A549 (cell line): ENCODE data around the gene MLNR. TPM values are rescaled to one million over a fixed set of nuclear protein-coding genes. Genes with fewer than 3 reads are reported as not detected.

Source experiments
- ATAC-seq, 2 experiments: fragments of 200-7000 bp in 1 of 2; fragments of >200 bp in 1 of 2; cut with Nextera tagmentation in 1 of 2; cut with Tn5 transposase in 1 of 2; 3 replicates each; pipeline versions ENCODE4 v1.8.0 to v1.9.1; 2018 to 2020; ENCODE audit warnings: mild to moderate bottlenecking in 1 of 2, moderate library complexity in 1 of 2
- CTCF ChIA-PET: fragments of 300-600 bp; sonication (Branson Sonifier 250); formaldehyde crosslinking; extraction: SDS; loops from one replicate; lab custom pipeline; 2021; ENCODE audit warnings: antibody characterized with exemption, inconsistent platforms; lab: Yijun Ruan, JAX
- POLR2A ChIA-PET: fragments of 350-600 bp; formaldehyde crosslinking; extraction: SDS; loops from one replicate; lab custom pipeline; 2021; ENCODE audit warnings: antibody characterized with exemption, inconsistent platforms; lab: Yijun Ruan, JAX
- DNase-seq, 2 experiments: peaks; one replicate each; pipeline versions ENCODE4 v3.0.0 to v3.0.0-alpha.2; 2011 to 2016; ENCODE audit warnings: low read depth in 1 of 2, low spot score in 1 of 2
- FAIRE-seq: peaks from 2 replicates; lab custom pipeline; 2011; peaks lifted over from hg19 to GRCh38; lab: Jason Lieb, UNC
- H3K27ac ChIP-seq, 2 experiments: fragments of >200 bp; sonication (Bioruptor Twin); formaldehyde crosslinking; 3 replicates each; pipeline ENCODE4 v1.5.1; 2016 to 2017
- H3K4me1 ChIP-seq: fragments of >200 bp; sonication (Bioruptor Twin); formaldehyde crosslinking; 3 replicates; pipeline ENCODE4 v1.6.1; 2016
- H3K4me2 ChIP-seq: fragments of >200 bp; sonication (Bioruptor Twin); formaldehyde crosslinking; 3 replicates; pipeline ENCODE4 v1.6.1; 2016
- H3K4me3 ChIP-seq: fragments of >200 bp; sonication (Bioruptor Twin); formaldehyde crosslinking; 3 replicates; pipeline ENCODE4 v1.5.1; 2016
- H3K9me3 ChIP-seq: fragments of >200 bp; sonication (Bioruptor Twin); formaldehyde crosslinking; 3 replicates; pipeline ENCODE4 v1.6.1; 2016
- BHLHE40 ChIP-seq: IDR thresholded peaks from 2 replicates; pipeline ENCODE4 v1.6.1; 2012; ENCODE audit warnings: low read depth, low read length, inconsistent platforms
- CBX8 ChIP-seq: fragments of 200-600 bp; sonication (generic); IDR thresholded peaks from 2 replicates; pipeline ENCODE4 v1.6.1; 2016
- CHD2 ChIP-seq: fragments of 150-350 bp; IDR thresholded peaks from 2 replicates; pipeline ENCODE4 v1.6.1; 2014; ENCODE audit warnings: low read length; ENCODE audit not compliant: partially characterized antibody
- CHD4 ChIP-seq: fragments of 200-600 bp; sonication (generic); IDR thresholded peaks from 2 replicates; pipeline ENCODE4 v1.6.1; 2016; ENCODE audit warnings: antibody characterized with exemption, mild to moderate bottlenecking, borderline replicate concordance
- FOSB ChIP-seq: fragments of 250-450 bp; sonication (Bioruptor Pico); IDR thresholded peaks from 2 replicates; pipeline ENCODE4 v1.5.0; 2020; ENCODE audit warnings: mild to moderate bottlenecking, moderate library complexity
- FOSL2 ChIP-seq, 2 experiments: fragments of 450-650 bp in 1 of 2; fragments of >200 bp in 1 of 2; sonication (Bioruptor Twin) in 1 of 2; formaldehyde crosslinking; IDR thresholded peaks; 2 replicates each; pipeline versions ENCODE4 v1.5.0 to v1.6.1; 2016 to 2020; ENCODE audit warnings: mild to moderate bottlenecking in 1 of 2, moderate library complexity in 1 of 2
- FOXS1 ChIP-seq: fragments of 250-450 bp; sonication (Bioruptor Pico); IDR thresholded peaks from 2 replicates; pipeline ENCODE4 v1.5.0; 2020; ENCODE audit warnings: mild to moderate bottlenecking, moderate library complexity
- HDAC2 ChIP-seq: fragments of 200-600 bp; sonication (generic); IDR thresholded peaks from 2 replicates; pipeline ENCODE4 v1.6.1; 2016
- HEYL ChIP-seq: fragments of 250-450 bp; sonication (Bioruptor Pico); IDR thresholded peaks from 2 replicates; pipeline ENCODE4 v1.8.0; 2021; ENCODE audit warnings: mild to moderate bottlenecking, moderate library complexity
- HOXA7 ChIP-seq: fragments of 250-450 bp; sonication (Bioruptor Pico); IDR thresholded peaks from 2 replicates; pipeline ENCODE4 v1.5.0; 2020; ENCODE audit warnings: mild to moderate bottlenecking, moderate library complexity
- HOXB5 ChIP-seq: fragments of 250-450 bp; sonication (Bioruptor Pico); IDR thresholded peaks from 2 replicates; pipeline ENCODE4 v1.5.0; 2020; ENCODE audit warnings: mild to moderate bottlenecking, moderate library complexity
- JUNB ChIP-seq: fragments of >200 bp; sonication (Bioruptor Twin); formaldehyde crosslinking; IDR thresholded peaks from 2 replicates; pipeline ENCODE4 v1.6.1; 2016
- KDM1A ChIP-seq: fragments of 200-600 bp; sonication (generic); IDR thresholded peaks from 2 replicates; pipeline ENCODE4 v1.6.1; 2016; ENCODE audit warnings: low read depth, mild to moderate bottlenecking
- MYC ChIP-seq: IDR thresholded peaks from 2 replicates; pipeline ENCODE4 v1.6.1; 2012; ENCODE audit warnings: mild to moderate bottlenecking, inconsistent platforms, low read length, improper control_type of control experiment, borderline replicate concordance
- NPAS2 ChIP-seq: fragments of 250-450 bp; sonication (Bioruptor Pico); IDR thresholded peaks from 2 replicates; pipeline ENCODE4 v1.8.0; 2022; ENCODE audit warnings: mild to moderate bottlenecking, moderate library complexity, borderline replicate concordance
- NR3C1 ChIP-seq: fragments of >200 bp; sonication (Bioruptor Twin); formaldehyde crosslinking; IDR thresholded peaks from 3 replicates; pipeline ENCODE4 v1.6.1; 2017
- PHF8 ChIP-seq: fragments of 200-600 bp; sonication (generic); IDR thresholded peaks from 2 replicates; pipeline ENCODE4 v1.6.1; 2016; ENCODE audit warnings: low read depth, mild to moderate bottlenecking, antibody characterized with exemption, moderate library complexity, borderline replicate concordance
- POLR2A ChIP-seq: IDR thresholded peaks from 2 replicates; pipeline ENCODE4 v1.6.1; 2012; ENCODE audit warnings: mild to moderate bottlenecking, low read length
- RAD21 ChIP-seq, 2 experiments: fragments of >200 bp in 1 of 2; sonication (Bioruptor Twin) in 1 of 2; formaldehyde crosslinking in 1 of 2; IDR thresholded peaks in 1 of 2; conservative IDR thresholded peaks in 1 of 2; 2 replicates in 1 of 2; 3 replicates in 1 of 2; pipeline ENCODE4 v1.6.1; 2012 to 2018; ENCODE audit warnings: inconsistent platforms in 1 of 2
- RARB ChIP-seq: fragments of 250-450 bp; sonication (Bioruptor Pico); IDR thresholded peaks from 2 replicates; pipeline ENCODE4 v1.8.0; 2021; ENCODE audit warnings: mild to moderate bottlenecking, moderate library complexity
- RCOR1 ChIP-seq: fragments of 150-350 bp; IDR thresholded peaks from 2 replicates; pipeline ENCODE4 v1.6.1; 2014; ENCODE audit warnings: antibody characterized with exemption, low read length, low read depth
- RFX5 ChIP-seq: fragments of 450-650 bp; IDR thresholded peaks from 2 replicates; pipeline ENCODE4 v1.7.1; 2014; ENCODE audit warnings: antibody characterized with exemption, mild to moderate bottlenecking, moderate library complexity
- RNF2 ChIP-seq: fragments of 200-600 bp; sonication (generic); IDR thresholded peaks from 2 replicates; pipeline ENCODE4 v1.6.1; 2016; ENCODE audit warnings: low read depth, mild to moderate bottlenecking, antibody characterized with exemption, moderate library complexity, borderline replicate concordance
- TFCP2L1 ChIP-seq: fragments of 250-450 bp; sonication (Bioruptor Pico); IDR thresholded peaks from 2 replicates; pipeline ENCODE4 v1.5.0; 2021; ENCODE audit warnings: mild to moderate bottlenecking
- TP53 ChIP-seq: fragments of 250-450 bp; sonication (Bioruptor Pico); IDR thresholded peaks from 2 replicates; pipeline ENCODE4 v1.5.0; 2021; ENCODE audit warnings: mild to moderate bottlenecking, moderate library complexity
- ZFP36 ChIP-seq: fragments of 450-650 bp; IDR thresholded peaks from 2 replicates; pipeline ENCODE4 v1.6.1; 2014; ENCODE audit warnings: borderline replicate concordance; ENCODE audit not compliant: partially characterized antibody
- ZSCAN20 ChIP-seq: fragments of 250-450 bp; sonication (Bioruptor Pico); IDR thresholded peaks from 2 replicates; pipeline ENCODE4 v1.8.0; 2022; ENCODE audit warnings: mild to moderate bottlenecking, moderate library complexity
- WGBS: methylation state at CpG from one replicate; pipeline ENCODE4 v1.1.6; 2017; ENCODE audit errors: missing lambda C conversion rate; 5-methylcytosine and 5-hydroxymethylcytosine counted together
- polyA plus RNA-seq, 4 experiments: library from polyadenylated mRNA; depleted of rRNA in 3 of 4; stranded (reverse); fragments of >200 nt; fragmentation: RNase III in 1 of 4; extraction: RNeasy Plus Mini Kit Qiagen cat#74134 plus additional on column Dnase treatment in 1 of 4; gene quantifications; 2 replicates in 3 of 4; 3 replicates in 1 of 4; pipeline ENCODE4 v1.2.3, GENCODE V29; 2011 to 2017
- TF ChIP-seq, protein P1 (sequence below): fragments of 250-450 bp; sonication (Bioruptor Pico); IDR thresholded peaks from 2 replicates; pipeline ENCODE4 v1.5.0; 2021; ENCODE audit warnings: mild to moderate bottlenecking, moderate library complexity, borderline replicate concordance
- TF ChIP-seq, protein P2 (sequence below): IDR thresholded peaks from 2 replicates; pipeline ENCODE4 v1.6.1; 2012
- TF ChIP-seq, protein P3 (sequence below): fragments of >200 bp; sonication (Bioruptor Twin); formaldehyde crosslinking; IDR thresholded peaks from 3 replicates; pipeline ENCODE4 v1.6.1; 2016
- TF ChIP-seq, protein P4 (sequence below): IDR thresholded peaks from 2 replicates; pipeline ENCODE4 v1.6.1; 2012
- TF ChIP-seq, protein P5 (sequence below): fragments of >200 bp; sonication (Bioruptor Twin); formaldehyde crosslinking; IDR thresholded peaks from 3 replicates; pipeline ENCODE4 v1.5.1; 2016

Gene MLNR
- polyA plus RNA-seq, 2 of the 4 experiments (the other 2 are of a cell fraction): 0.30 to 0.63 TPM

DNA sequence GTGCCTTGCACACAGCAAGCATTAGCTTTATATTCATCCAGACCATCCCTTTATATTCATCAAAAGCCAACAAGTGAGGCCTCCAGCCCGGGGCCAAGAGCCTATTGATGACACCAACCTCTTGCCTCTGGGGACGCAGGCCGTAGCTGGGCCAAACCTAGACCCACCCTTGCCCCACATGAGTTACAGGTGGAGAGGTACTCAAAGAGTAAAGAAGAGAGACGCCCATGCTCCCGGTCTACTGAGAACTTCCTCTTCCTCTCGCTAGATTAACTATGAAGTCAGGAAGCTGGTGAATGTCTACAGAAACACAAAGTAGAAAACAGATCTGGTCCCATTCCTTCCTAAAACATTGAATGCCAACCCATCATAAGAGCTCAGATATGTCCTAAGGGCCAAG is 3.8 kb upstream of the MLNR start:
- no peak for ATAC-seq
- H3K27ac ChIP-seq: no peak overlapping the region
- no peak for FAIRE-seq
- 85% methylated on average over 6 of the region's 6 CpGs for WGBS
- TF ChIP-seq, protein P1, sequence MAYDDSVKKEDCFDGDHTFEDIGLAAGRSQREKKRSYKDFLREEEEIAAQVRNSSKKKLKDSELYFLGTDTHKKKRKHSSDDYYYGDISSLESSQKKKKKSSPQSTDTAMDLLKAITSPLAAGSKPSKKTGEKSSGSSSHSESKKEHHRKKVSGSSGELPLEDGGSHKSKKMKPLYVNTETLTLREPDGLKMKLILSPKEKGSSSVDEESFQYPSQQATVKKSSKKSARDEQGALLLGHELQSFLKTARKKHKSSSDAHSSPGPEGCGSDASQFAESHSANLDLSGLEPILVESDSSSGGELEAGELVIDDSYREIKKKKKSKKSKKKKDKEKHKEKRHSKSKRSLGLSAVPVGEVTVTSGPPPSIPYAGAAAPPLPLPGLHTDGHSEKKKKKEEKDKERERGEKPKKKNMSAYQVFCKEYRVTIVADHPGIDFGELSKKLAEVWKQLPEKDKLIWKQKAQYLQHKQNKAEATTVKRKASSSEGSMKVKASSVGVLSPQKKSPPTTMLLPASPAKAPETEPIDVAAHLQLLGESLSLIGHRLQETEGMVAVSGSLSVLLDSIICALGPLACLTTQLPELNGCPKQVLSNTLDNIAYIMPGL (CRISPR knock-in tag): no peak
- TF ChIP-seq, all 56 proteins: peak for 0
- ChIA-PET CTCF (no interaction called here), POLR2A (no interaction called here)
- Histone ChIP-seq H3K4me2 (no peak overlapping the region), H3K4me1 (no peaks in the 10 kb centered on the region), H3K9me3 (no peaks in the 10 kb centered on the region), H3K4me3 (no peak overlapping the region)
- no peak for DNase-seq

DNA sequence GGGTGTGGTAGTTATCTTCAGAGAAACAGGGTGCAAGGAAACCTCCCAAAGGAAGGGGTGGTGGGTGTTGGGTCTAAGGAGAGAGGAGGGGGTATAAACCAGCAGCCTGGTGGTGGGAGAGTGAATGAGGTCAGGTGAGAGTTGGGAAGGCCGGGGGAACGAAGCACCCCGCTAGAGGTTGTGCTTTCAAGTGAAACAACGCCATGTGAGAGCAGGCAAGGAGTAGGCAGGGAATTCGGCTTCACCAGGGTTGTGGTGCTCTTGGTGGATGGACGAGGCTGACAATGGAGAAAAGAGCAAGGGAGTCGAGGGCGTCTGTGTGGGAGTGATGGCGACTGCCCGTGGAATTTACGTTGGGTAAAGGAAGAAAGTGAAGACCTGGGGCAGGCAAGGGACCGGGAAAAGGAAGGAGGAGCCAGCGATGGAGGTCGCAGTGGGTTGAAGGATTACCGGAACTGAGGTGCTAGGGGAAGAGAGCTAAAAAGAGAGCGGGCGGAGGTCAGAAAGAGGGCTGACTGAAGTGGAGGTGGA is 2.1 kb upstream of the MLNR start:
- no peak for TF ChIP-seq RARB
- TF ChIP-seq, protein P2, sequence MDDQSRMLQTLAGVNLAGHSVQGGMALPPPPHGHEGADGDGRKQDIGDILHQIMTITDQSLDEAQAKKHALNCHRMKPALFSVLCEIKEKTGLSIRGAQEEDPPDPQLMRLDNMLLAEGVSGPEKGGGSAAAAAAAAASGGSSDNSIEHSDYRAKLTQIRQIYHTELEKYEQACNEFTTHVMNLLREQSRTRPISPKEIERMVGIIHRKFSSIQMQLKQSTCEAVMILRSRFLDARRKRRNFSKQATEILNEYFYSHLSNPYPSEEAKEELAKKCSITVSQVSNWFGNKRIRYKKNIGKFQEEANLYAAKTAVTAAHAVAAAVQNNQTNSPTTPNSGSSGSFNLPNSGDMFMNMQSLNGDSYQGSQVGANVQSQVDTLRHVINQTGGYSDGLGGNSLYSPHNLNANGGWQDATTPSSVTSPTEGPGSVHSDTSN: no peak
- no peak for TF ChIP-seq HDAC2
- no peak for TF ChIP-seq ZSCAN20
- no peak for TF ChIP-seq ZFP36
- TF ChIP-seq POLR2A: no peak
- TF ChIP-seq KDM1A: no peak
- no peak for TF ChIP-seq RAD21 (conservative IDR thresholded peaks at IDR 0.05 in 1 of 2, IDR thresholded peaks at IDR 0.05 in 1 of 2)
- no peak for TF ChIP-seq NPAS2 (CRISPR knock-in tag)
- TF ChIP-seq RCOR1: no peak
- TF ChIP-seq, protein P3, sequence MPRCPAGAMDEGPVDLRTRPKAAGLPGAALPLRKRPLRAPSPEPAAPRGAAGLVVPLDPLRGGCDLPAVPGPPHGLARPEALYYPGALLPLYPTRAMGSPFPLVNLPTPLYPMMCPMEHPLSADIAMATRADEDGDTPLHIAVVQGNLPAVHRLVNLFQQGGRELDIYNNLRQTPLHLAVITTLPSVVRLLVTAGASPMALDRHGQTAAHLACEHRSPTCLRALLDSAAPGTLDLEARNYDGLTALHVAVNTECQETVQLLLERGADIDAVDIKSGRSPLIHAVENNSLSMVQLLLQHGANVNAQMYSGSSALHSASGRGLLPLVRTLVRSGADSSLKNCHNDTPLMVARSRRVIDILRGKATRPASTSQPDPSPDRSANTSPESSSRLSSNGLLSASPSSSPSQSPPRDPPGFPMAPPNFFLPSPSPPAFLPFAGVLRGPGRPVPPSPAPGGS: no peak
- TF ChIP-seq FOSB: no peak
- TF ChIP-seq, protein P4, sequence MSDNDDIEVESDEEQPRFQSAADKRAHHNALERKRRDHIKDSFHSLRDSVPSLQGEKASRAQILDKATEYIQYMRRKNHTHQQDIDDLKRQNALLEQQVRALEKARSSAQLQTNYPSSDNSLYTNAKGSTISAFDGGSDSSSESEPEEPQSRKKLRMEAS: no peak
- no peak for TF ChIP-seq TP53 (CRISPR knock-in tag)
- no peak for TF ChIP-seq NR3C1
- TF ChIP-seq MYC: no peak
- TF ChIP-seq RFX5: no peak
- TF ChIP-seq FOSL2 (IDR thresholded peaks at IDR 0.05): no peak
- TF ChIP-seq FOSL2 (CRISPR knock-in tag; IDR thresholded peaks at IDR 0.05): no peak
- no peak overlapping the region for H3K4me2 ChIP-seq
- H3K27ac ChIP-seq: no peak overlapping the region
- ATAC-seq (no peak), DNase-seq (no peak), FAIRE-seq (no peak)
- H3K9me3 ChIP-seq: no peaks in the 10 kb centered on the region
- H3K4me3 ChIP-seq: no peak overlapping the region
- CTCF ChIA-PET: no interaction called here
- POLR2A ChIA-PET: no interaction called here
- 83% methylated on average over 17 of the region's 17 CpGs for WGBS
- no peaks in the 10 kb centered on the region for H3K4me1 ChIP-seq

DNA sequence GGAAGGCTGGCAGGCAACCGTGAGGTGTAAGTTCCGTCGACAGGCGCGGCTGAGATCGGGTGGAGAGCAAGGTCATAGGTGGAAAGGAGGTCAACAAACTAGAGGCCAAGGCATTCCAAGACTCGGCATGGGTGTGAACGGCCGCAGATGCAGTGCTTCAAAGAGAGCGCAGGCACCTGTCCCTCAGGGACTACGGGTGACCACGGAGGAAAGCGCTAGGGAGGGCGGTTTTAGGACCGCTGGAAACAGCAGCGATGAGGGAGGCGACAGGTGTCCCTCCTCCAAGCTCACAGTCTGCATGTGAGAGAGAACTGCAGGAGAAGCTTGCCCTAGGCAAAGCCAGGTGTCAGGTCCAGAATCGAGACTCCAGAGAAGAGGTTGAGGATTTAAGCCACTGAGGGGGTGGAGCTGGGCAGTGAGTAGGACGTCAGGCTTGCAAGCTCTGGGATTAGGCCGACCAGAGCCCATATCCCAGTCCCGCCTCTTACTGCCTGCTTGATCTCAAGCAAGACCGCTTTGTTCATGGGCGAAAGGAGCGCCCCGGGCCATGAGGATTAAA is 1.6 kb upstream of the MLNR start:
- no peaks in the 10 kb centered on the region for H3K4me1 ChIP-seq
- H3K9me3 ChIP-seq: no peaks in the 10 kb centered on the region
- DNase-seq (no peak), ATAC-seq (no peak), FAIRE-seq (no peak)
- no peak overlapping the region for H3K4me2 ChIP-seq
- WGBS: 91% methylated on average over 25 of the region's 25 CpGs
- H3K4me3 ChIP-seq: no peak overlapping the region
- H3K27ac ChIP-seq: no peak overlapping the region
- ChIA-PET CTCF (interaction anchor here (0.6 to 1.0 kb wide), 2 partner anchors 24 to 252 kb away, joined by 3 to 4 read pairs; no protein-coding TSS in a partner anchor), POLR2A (no interaction called here)
- TF ChIP-seq ZFP36: no peak
- TF ChIP-seq HOXA7: no peak
- no peak for TF ChIP-seq CHD4
- no peak for TF ChIP-seq JUNB
- TF ChIP-seq TFCP2L1 (CRISPR knock-in tag): no peak
- TF ChIP-seq, protein P5, sequence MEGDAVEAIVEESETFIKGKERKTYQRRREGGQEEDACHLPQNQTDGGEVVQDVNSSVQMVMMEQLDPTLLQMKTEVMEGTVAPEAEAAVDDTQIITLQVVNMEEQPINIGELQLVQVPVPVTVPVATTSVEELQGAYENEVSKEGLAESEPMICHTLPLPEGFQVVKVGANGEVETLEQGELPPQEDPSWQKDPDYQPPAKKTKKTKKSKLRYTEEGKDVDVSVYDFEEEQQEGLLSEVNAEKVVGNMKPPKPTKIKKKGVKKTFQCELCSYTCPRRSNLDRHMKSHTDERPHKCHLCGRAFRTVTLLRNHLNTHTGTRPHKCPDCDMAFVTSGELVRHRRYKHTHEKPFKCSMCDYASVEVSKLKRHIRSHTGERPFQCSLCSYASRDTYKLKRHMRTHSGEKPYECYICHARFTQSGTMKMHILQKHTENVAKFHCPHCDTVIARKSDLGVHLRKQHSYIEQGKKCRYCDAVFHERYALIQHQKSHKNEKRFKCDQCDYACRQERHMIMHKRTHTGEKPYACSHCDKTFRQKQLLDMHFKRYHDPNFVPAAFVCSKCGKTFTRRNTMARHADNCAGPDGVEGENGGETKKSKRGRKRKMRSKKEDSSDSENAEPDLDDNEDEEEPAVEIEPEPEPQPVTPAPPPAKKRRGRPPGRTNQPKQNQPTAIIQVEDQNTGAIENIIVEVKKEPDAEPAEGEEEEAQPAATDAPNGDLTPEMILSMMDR: no peak
- no peak for TF ChIP-seq HOXB5 (CRISPR knock-in tag)
- no peak for TF ChIP-seq PHF8
- no peak for TF ChIP-seq BHLHE40
- TF ChIP-seq HEYL (CRISPR knock-in tag): no peak
- TF ChIP-seq CBX8: no peak
- TF ChIP-seq RNF2: no peak
- no peak for TF ChIP-seq CHD2
- no peak for TF ChIP-seq FOXS1
